MM.1S (cell line): ENCODE data around the gene ATG12.

Experiments used
- CTCF ChIP-seq: fragments of 300-600 bp; sonication (generic); IDR thresholded peaks from 2 replicates; pipeline ENCODE4 v1.5.1; 2016; ENCODE audit warnings: antibody characterized with exemption, low read length, mixed read lengths
- EZH2phosphoT487 ChIP-seq: fragments of 300-600 bp; sonication (generic); IDR thresholded peaks from 2 replicates; pipeline ENCODE4 v1.6.1; 2018; ENCODE audit warnings: antibody characterized with exemption, low read length

GRCh38 chr5:115787426-115787825 lies 53.9 kb downstream of the ATG12 start:
- TF ChIP-seq CTCF (no peak), EZH2phosphoT487 (no peak)
